ENCODE measurements around the gene CNTROB.

- peak in 1 of 3 donors; percentile 48 for TF ChIP-seq POLR2AphosphoS5 (IDR thresholded peaks at IDR 0.05)
- no peak for TF ChIP-seq POLR2A (IDR thresholded peaks at IDR 0.05)
Measured at GRCh38 chr17:7989781-7990655, 58.0 kb downstream of the CNTROB start.

All from breast epithelium (tissue), 3 donors.